Inferior parietal cortex (tissue), 1 donor: ENCODE results near the gene IL26.

Experiments used
- DNase-seq: peaks from one replicate; pipeline ENCODE4 v3.0.0-alpha.2; 2016; ENCODE audit errors: extremely low spot score

IL26 gene

DNA sequence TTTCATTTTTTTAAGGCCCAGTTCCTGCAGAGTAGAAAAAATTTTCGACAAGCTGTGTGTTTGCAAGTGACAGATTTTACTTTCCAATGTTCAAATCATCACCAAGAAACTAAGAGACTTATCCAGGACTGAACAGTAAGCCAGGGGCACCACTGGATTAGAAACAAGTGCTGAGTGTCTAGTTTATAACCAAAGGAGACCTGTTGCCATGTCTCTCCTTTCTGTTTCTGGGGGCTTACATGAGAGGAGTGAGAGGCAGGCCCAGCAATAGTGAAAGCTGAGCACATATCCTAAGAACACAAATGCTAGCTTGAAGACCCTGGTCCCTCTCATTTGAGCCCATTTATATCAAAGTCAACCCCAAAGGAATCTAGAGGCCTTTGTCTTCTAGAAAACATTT, 69.0 kb downstream of the IL26 start:
- no peak for DNase-seq

DNA sequence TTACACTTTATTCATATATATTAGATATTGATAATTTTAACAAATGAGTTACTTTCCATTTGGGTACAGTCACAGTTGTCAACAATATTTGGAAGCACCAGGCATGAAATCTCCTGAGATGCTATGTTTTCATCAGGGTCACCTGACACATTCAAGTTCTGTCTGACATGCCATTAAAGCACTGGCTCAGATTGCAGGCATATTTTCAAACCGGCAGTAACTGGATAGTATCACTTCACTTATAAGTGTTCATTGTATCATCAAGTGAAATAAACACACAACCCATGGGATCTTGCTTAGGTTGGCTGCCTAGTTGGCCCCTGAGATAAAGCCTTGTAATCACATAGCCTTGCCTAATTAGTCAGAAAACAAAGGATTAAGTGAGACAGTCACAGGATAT, 70.8 kb downstream of the IL26 start:
- DNase-seq, result no peak
